ENCODE data around the gene DCAKD. TPM values are rescaled to one million over a fixed set of nuclear protein-coding genes. Genes with fewer than 3 reads are reported as not detected.

Gene DCAKD
- total RNA-seq, 1 donor from 2014 or later: 50.2 TPM

- DNase-seq (ENCODE audit: low read depth): no peak
These were observed 47.0 kb downstream of the DCAKD start for GRCh38 chr17:45004388-45004787.

- DNase-seq (ENCODE audit: low read depth): no peak
These were observed 47.6 kb downstream of the DCAKD start for GRCh38 chr17:45003877-45004276.

- DNase-seq (ENCODE audit: low read depth): no peak
These were observed 50.1 kb downstream of the DCAKD start for GRCh38 chr17:45001310-45001709.

- DNase-seq (ENCODE audit: low read depth): no peak
These were observed 52.0 kb downstream of the DCAKD start for GRCh38 chr17:44999433-44999832.

- no peak for DNase-seq (ENCODE audit: low read depth)
These were observed 52.8 kb downstream of the DCAKD start for GRCh38 chr17:44998646-44999045.

- no peak for DNase-seq (ENCODE audit: low read depth)
These were observed 53.5 kb downstream of the DCAKD start for GRCh38 chr17:44997733-44998520.

- DNase-seq (ENCODE audit: low read depth): no peak
These were observed 55.1 kb downstream of the DCAKD start for GRCh38 chr17:44996304-44996703.

GRCh38 chr17:44995436-44996001, 55.9 kb downstream of the DCAKD start:
- DNase-seq (ENCODE audit: low read depth): no peak

GRCh38 chr17:44992242-44992939, 59.0 kb downstream of the DCAKD start:
- no peak for DNase-seq (ENCODE audit: low read depth)

- no peak for DNase-seq (ENCODE audit: low read depth)
These were observed 60.4 kb downstream of the DCAKD start for GRCh38 chr17:44990994-44991393.

GRCh38 chr17:44989552-44990138, 61.8 kb downstream of the DCAKD start:
- no peak for DNase-seq (ENCODE audit: low read depth)

GRCh38 chr17:44988044-44988942, 63.1 kb downstream of the DCAKD start:
- DNase-seq (ENCODE audit: low read depth): no peak

- DNase-seq (ENCODE audit: low read depth): no peak
These were observed 67.9 kb downstream of the DCAKD start for GRCh38 chr17:44983563-44983962.

- DNase-seq (ENCODE audit: low read depth): no peak
These were observed 69.2 kb downstream of the DCAKD start for GRCh38 chr17:44982113-44982702.

- peak; percentile 85 for DNase-seq (ENCODE audit: low read depth)
These were observed 70.0 kb downstream of the DCAKD start for GRCh38 chr17:44981221-44981968.

GRCh38 chr17:44979426-44979995, 71.9 kb downstream of the DCAKD start:
- no peak for DNase-seq (ENCODE audit: low read depth)

- no peak for DNase-seq (ENCODE audit: low read depth)
These were observed 72.6 kb downstream of the DCAKD start for GRCh38 chr17:44978807-44979206.

GRCh38 chr17:44977814-44978550, 73.5 kb downstream of the DCAKD start:
- DNase-seq (ENCODE audit: low read depth): no peak

GRCh38 chr17:44977065-44977464, 74.4 kb downstream of the DCAKD start:
- no peak for DNase-seq (ENCODE audit: low read depth)
